DMS114 treated with DMSO at 0.1 percent for 48 hours (cell line): ENCODE measurements around the gene IRAG1.
A peak's percentile ranks its signal among the peaks of the same experiment; 100 is the strongest.

ENCODE experiments used
- DNase-seq: peaks from one replicate; lab custom pipeline; 2025; ENCODE audit not compliant: unreplicated experiment; lab: John Stamatoyannopoulos, UW

IRAG1 gene, protein sequence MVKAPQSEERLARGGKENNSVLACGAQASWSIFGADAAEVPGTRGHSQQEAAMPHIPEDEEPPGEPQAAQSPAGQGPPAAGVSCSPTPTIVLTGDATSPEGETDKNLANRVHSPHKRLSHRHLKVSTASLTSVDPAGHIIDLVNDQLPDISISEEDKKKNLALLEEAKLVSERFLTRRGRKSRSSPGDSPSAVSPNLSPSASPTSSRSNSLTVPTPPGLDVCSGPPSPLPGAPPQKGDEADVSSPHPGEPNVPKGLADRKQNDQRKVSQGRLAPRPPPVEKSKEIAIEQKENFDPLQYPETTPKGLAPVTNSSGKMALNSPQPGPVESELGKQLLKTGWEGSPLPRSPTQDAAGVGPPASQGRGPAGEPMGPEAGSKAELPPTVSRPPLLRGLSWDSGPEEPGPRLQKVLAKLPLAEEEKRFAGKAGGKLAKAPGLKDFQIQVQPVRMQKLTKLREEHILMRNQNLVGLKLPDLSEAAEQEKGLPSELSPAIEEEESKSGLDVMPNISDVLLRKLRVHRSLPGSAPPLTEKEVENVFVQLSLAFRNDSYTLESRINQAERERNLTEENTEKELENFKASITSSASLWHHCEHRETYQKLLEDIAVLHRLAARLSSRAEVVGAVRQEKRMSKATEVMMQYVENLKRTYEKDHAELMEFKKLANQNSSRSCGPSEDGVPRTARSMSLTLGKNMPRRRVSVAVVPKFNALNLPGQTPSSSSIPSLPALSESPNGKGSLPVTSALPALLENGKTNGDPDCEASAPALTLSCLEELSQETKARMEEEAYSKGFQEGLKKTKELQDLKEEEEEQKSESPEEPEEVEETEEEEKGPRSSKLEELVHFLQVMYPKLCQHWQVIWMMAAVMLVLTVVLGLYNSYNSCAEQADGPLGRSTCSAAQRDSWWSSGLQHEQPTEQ

DNA sequence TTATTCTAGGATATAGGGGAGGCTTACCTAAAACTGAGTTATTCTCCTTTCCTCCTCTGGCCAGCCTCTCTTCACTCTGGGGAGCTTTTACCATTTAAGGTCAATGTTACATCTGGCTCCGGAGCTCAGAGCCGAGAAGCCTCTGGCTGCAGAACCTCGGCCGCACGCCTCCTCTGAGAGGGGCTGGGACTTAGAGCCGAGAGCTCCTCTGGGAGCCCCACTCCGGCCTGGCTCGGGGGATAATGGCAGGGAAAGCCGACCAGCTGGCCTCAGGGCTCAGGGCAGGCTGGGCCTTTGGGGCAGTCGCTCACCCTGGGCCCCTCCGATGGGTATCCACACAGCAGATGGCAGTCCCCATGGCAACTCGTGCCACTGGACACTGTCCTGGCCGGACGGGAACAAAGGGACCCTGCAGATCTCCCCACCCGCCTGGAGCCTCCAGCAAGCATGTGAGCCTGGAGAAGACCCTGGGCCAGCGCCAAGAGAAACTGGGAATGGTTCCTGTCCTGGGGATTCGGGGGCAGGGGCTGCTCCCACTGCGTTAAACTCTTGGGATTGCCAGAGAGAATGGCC, at the start of gene IRAG1:
IRAG1 (minus strand) TSS at position 247 of the 573 bp plus-strand sequence; CDS start at position 94, 153 bp downstream.
- no peak for DNase-seq

DNA sequence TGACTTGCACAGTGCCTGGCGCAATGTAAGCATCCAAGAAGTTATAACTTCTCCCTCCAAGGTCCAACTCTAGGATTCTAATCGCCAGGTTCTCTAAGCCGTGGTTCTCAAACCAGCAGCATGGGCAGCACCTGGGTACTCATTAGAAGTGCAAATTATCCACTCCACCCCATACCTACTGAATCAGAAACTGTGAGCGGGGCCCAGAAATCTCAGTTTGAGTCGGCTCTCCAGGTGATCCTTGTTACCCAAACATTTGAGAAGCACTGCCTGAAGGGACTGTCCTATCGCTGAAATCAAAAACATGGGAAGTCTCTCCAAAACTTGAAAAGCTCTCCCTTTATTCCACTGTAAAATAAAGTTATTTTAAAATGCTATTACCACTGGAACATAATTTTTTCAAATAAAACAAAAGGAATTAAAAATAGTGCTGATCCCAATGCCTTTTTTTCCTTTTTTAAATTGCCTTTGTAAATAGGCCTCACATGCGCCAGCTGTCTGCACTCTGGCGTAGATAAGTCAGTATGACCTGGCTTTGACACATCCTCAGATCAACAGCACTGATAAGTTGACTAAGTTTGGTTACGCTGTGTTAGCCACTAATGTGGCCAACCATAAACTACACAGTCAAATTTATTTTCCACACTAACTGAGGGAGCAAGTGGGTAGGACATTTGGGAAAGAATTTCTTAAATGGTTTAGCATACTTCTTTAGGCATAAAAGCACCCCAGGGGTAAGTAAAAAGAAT, 49.1 kb upstream of the IRAG1 start:
- DNase-seq: no peak

DNA sequence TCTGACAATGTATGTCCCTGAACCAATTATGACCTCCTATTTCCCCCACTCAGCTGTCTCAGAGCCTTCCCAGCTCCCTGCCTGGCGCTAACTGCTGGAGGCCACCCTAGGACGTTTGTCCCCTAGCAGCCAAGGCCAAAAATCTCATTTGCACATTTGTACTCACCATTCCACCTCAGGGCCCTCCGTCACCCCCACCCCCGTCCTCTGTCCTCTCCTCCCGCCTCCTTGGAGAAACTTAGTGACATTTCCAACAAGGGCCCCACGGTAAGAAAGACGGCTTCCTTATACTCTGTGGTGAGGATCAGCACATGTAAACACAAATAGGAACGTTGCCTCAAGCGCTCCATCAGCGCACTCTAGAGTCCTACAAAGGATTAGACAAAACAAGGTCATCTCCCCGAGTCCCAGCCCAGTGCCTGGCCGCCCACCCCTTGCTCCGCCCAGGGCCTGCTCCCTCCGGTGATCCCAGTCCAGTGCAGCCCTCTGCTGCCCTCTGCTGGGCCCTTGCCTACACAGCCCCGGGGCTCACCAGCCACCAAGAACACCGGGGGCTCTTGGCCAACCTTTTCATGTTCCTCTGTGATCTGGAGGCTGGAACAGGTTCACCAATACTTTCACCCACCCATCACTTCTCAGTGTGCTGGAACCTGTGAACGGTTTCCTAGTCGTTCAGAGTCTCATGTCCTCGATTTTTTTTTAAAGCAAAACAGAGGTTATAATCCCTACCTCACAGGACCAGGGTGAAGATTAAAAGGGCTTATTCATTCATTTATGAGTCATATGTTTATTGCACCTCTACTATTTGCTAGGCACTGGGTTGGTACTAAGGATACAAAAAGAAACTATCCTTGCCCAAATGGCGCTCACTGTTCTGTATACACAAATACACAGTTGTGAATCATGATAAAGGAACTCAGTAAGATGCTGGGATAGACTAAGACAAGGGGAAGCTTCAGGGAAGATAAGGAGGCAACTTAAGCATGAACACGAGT, 42.2 kb upstream of the IRAG1 start:
- DNase-seq: peak; percentile 61

DNA sequence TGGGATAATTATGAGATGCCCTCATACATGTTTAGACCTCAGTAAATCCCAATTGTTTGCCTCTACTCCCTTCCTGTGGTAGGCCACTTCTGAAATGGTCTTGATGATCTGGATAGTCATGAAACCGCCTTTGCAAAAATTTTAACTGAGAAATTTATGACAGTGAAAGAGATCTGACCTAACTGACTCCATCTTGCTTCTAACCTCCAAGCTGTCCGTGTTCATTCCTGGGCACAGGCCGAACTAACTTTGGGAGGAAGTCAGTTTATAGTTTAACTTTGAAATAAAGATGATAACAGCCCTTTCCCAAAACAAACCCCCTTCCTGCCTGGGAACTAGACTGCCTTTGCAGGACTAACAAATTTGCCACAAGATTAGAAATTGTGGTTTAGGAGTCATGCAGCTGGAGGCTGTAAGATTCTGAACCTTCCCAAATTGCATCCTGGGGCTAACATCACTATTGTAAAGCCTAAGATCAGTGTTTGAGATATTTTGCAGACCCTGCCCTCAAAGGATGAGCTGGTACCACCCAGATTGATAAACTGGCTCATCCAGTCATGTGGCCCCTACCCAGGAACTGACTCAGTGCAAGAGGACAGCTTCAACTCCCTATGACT, 37.6 kb upstream of the IRAG1 start:
- no peak for DNase-seq

DNA sequence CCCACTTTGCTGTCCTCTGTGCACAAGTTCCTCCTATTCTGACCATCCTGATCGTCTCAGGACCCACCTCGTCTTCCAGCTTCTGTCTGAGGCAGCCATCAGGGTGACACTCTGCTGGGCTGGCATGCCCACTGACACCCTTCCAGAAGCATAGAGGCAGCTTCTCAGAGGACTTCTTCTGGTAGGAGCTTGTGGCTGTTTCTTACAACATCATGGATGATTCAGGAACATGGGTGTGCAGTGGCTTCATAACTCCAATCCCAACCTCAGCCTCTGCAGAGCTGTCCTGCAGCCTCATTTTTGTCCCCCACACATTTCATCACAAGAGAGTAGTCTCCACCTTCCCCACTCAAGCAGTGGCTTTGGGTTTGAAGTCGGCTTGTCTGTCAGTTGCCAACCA, 36.6 kb upstream of the IRAG1 start:
- DNase-seq: no peak

DNA sequence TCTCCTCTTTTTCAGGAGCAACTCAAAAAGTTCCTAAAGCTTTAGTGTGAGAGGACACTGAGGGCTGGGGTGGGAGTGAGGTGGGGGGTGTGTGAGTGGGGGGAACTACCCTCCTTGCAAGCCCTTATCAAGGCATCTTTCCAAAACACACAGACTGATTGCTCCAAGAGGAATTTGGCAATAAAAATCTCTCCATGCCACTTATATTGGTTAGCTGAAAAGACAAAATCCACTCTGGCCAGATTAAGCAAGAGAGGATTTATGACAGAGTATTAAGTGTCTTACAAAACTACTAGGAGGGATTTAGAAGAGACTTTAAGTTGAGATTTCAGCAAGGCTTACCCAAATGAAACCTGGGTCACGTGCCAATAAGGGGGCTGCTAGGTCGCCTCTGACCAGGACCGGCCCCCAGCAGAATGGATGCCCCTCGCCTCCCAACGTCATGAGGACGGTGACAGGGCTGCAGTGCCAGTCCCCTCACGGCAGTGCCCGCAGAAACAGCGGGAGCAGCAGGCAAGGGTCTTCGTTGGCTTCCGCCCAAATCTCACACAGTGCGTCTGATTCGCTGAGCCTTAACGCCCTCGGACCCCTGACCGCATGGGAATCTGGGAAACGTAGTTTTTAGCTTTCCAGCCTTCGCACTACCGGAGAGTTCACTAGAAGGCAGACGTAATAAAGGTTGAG, 35.4 kb upstream of the IRAG1 start:
- no peak for DNase-seq

DNA sequence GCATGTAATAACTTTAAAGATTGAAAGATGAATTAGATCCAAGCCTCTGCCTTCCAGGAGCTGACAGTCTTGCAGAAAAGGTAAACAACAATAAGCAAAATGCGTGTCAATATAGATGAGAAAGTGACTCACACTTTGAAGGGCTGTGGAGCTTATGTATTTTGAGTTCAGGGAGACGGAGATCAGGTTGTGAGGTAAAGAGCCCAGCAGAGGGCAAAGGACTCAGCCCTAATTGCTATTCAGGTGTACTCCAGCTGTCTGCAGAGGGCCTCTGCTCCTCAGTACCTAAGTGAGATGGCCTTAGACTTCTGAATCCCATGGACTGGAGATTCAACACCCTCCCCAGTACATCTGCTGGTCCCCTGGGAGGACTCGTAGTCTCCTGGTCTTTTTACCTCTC, 34.6 kb upstream of the IRAG1 start:
- no peak for DNase-seq

DNA sequence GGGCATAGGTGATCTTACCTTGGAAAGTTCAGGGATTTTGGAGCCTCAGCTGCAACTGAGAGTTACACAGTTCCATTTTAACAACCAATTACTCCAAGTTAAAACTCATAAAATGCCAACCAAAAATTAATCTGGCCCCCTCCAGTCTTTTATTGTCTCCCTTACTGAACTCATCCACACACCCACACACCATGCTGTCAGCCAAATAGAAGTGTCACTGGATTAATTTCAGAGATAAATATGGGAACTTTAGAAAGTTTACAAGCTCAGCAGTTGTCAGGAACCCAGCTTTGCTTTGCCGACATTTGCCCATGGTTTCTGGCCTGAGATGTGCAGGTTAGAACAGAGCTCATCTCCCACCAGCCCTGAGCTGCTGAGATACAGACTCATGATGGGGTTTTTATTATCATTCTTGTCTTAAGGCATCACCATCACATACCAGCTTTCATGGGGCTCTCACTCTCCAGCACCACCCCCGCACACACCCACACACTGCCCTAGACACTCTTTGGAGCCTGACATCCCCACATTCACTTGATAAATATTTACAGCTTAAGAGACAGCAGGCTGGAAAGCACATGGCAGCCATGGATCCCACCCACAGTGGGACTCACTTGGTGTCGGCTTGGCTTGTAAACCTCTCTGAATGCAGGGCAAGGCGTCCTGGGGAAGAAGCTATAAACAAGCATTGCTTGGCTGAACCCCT, 33.7 kb upstream of the IRAG1 start:
- no peak for DNase-seq

DNA sequence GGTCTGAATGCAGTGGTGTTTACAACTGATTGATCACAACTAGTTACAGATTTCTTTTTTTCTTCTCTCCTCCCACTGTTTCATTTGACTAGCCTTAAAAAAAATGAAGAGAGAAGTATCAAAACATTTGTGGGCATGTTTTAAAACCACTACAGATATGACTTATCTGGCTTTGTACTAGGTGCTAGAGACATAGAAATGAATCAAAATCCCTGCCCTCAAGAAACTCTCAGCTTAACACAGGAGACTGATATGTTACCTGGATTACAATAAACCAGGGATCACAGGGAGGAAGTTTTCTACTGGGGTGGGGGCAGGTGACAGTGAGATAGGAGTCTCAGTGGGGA, 32.3 kb upstream of the IRAG1 start:
- no peak for DNase-seq

DNA sequence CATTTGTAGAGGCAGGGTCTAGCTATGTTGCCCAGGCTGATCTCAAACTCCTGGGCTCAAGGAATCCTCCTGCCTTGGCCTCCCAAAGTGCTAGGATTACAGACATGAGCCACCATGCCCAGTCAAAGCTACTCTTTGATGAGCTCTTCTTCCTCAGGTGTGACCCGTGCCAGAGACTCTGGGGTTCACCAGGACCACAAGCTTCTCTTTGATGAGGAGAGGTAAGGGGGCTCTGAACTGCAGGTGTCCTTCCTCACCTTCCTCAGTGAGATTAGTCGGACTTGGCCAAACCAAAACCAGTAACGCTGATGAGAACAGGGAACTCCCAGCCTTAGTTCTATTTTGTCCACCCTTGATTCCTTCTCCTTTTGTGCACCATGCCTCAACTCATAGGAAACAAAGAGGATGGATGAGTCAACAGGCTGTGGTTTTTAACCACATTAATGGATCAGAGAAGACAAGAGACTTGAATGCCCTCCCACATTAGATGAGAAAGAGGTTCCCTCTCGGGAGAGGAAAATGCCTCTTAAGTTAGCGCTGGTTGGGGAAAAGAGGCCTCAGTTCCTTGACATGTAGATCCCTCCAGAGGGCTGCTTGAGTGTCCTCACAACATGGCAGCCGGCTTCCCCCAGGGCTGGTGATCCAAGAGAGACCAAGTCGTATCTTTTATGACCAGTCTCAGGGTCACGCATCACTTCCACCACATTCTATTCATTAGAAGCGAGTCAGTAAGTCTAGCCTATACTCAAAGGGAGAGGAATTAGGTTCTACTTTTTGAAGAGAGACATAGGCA, 31.8 kb upstream of the IRAG1 start:
- DNase-seq: no peak

DNA sequence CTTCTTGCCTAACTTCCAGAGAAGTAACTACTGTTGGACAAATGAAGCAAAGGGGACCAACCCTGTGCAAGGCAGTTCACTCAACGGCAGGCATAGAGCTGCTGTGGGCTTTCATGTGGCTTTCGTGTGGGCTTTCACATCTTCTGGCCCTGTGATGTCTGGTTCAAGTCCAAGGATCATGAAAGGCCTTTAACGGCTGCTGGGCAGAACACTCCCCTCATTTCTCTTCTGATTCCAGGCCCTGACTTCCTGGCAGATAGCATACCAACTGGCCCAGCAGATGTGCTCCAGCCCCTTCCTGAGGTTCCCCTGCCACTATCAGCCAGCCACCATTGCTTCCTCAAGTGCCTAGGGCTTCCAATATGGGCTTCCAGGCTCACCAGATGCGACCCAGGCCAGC, 28.8 kb upstream of the IRAG1 start:
- no peak for DNase-seq

DNA sequence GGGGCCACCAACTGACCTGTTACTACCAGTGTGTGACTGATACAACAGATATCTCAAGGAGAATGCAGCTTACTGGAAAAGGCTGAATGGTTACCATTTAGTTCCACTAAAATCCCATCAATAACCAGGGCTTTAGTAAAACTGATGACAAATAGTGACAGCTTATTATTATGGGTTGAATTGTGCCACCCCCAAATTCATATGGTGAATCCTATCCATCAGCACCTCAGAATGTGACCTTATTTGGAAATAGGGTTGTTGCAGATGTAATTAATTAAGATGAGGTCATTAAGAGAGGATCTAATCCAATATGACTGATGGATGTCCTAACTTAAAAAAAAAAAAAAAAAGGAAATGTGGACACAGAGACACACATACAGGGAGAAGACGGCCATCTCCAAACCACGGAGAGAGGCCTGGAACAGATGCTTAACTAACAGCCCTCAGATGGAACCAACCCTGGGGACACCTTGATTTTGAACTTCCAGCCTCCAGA, 27.4 kb upstream of the IRAG1 start:
- DNase-seq: no peak

DNA sequence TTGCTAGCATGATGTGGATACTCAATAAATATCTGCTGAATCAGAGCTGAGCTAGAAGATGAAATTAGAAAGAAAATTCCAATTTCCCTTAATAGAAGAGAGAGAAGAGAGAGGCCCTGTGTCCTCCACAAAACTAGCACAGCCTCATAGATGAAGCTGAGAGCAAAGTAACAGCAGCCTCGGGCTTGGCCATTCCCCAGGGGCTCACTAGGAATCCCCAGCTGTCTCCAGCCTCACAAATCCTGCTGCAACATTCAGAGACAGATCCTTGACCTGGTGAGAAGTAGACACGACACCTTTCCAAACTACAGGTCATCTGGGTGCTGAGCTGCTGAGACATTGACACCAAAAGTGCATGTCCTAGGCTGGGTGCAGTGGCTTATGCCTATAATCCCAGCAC, 26.1 kb upstream of the IRAG1 start:
- no peak for DNase-seq

DNA sequence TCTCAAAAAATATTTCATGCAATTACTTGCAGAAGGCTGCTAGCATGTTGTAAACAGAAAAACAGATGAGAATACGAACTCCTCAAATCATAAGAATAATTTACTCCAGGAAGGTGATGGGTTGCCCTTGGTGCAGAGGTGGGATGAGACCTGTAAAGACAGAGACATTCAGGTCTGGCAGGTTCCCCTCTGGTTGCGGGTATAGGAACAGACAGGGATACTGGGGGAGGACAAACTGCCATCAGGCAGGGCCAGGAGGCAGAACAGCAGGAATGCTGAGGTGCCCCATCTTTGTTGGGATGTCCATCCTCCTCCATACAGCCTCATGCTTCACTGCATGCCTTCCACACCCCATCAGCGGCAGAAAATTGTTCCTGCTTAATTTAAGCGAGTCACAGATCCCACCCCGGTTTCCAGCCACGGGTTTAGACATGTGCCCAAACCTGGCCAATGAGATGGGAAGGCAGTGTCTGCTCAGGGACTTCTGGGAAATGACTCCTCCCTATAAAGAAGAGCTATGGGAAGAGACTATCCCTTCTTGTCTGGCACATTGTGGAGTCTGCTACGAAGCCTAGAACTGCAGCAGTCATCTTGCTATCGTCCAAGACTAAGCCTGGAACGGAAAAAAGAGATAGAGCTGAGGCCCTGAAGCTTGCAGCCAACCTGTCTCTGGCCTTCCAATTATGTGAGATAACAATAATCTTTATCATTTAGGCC, 23.1 kb upstream of the IRAG1 start:
- no peak for DNase-seq

DNA sequence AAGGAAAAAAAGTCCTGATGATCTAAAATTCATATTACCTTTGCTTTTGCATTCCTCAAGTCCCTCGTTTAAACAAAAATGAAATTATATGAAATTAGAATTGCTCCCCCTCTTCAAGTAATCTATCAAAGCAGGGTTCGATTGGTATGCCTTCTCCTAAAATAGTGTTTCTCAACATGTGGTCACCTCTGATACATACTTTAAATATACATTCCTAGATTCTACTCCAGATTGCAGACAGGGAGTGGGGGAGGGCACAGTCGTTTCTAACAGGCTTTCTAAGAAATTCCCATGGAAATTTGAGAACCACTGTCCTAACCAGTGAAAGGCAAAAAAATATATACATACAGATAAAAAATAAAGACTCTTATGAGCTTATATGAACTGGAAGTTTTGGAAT, 22.6 kb upstream of the IRAG1 start:
- DNase-seq: no peak

DNA sequence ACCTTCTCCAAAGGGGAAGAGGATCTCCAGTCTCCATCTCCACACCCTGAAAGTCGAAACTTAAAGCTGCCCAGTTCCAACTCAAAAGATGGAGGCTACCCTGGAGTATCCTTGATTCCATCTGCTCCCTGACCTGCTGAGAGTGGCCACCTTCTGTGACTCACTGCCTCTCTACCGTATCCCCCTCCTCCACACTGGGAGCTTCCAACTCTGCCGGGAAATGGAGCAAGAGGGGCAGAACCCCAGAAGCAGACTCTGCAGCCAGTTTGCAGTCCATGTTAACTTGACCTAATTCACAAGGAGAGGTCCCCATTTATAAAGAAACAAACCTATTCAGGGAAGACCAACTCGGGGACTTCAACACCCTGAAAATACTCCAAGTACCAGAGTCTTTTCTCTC, 22.0 kb upstream of the IRAG1 start:
- no peak for DNase-seq
